ENCODE measurements around the gene NTNG1.

Gene NTNG1

DNA sequence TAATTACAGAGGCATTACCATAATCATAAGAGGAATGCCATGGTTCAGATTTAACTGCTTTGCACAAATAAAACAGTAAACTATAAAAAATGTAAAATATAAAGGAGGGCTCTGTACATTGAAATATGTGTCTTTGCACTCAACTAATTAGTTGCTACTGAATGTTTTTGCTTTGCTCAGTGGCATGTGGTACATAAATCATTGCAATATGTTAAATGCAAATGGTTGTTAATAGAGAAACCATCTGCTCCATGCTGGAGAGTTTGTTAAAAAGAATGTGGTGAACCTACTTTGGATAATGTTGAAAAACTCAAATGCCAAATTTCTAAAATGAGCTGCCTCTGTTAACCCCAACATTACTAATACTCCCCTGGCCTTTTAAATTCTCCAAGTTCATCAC, 201.5 kb downstream of the NTNG1 start:
- no peak for DNase-seq (ENCODE audit: low read depth)

DNA sequence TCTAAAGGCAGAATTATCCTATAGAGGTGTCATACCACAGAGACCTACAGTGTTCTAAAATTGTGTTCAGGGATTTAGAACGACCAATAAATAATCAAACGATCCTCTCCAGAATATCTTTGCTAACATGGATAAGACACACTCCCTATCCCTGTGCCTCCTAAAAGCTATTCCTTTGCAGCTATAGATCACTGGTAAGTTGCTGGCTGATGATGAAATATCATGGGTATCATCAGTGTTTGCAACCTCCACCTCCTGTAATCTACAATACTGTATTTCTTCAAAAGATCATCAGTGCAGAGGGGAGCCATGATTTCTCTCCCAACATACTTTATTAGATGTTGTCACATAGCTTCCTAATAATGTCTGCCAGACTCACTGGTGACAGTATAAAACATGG, 201.9 kb downstream of the NTNG1 start:
- no peak for DNase-seq (ENCODE audit: low read depth)

DNA sequence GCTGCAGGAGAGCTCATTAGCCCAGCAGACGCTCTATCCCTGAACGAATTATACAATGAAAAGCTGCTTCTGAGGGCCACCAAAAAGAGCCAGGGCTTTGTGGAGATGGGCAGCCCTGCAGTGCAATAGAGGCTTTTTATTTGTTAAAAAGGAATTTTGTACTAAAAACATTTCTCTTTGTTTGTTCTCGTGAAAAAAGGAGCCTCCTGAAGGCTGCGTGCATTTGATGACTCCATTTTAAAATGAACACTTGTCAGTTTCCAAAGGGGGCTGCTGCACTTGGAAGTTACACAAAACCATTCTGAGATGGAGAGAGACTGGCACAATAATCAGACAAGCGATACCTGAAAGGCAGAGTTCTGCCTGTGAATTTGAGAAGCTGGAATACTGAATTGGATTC, 202.8 kb downstream of the NTNG1 start:
- DNase-seq (ENCODE audit: low read depth): no peak

DNA sequence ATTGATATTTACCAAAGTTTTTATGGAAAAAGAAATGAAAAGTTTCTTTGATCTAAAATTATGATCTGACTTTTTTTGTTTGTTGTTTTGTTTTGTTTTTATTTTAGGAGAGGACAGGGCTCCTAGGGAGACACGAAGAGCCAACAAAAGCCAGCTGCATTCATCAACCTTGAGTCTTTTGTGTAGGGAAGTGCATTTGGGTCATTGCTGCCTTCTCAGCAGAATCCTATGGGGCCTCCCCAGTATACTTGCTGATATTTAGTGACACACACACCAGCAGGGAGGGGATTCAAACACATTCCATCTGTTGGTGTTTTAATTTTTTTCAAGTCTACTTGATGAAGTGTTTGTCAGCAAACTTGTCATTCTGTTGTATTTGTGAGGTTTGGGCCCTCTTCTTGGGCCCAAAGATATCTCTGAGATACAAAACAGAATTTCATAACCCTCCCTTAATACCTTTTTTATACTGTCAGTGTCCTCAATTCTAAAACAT, 203.5 kb downstream of the NTNG1 start:
- no peak for DNase-seq (ENCODE audit: low read depth)

DNA sequence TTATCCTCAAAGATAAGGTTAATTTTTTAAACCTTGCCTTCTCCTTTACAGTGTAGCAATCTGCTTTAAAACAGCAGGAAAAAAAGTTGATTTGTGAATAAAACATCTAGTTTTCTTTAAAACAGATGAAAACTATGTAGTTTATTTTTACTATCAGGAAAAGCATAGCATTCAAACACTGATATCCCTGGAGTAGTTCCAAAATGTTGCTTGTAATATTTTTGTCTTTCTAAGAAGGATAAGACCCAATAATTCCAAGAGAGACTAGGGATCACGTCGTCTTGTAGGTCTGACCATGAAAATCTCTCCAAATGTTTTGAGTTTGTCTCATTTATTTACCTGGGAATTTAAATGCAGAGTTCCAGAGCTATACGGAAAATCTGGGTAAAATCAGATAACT, 204.0 kb downstream of the NTNG1 start:
- no peak for DNase-seq (ENCODE audit: low read depth)

DNA sequence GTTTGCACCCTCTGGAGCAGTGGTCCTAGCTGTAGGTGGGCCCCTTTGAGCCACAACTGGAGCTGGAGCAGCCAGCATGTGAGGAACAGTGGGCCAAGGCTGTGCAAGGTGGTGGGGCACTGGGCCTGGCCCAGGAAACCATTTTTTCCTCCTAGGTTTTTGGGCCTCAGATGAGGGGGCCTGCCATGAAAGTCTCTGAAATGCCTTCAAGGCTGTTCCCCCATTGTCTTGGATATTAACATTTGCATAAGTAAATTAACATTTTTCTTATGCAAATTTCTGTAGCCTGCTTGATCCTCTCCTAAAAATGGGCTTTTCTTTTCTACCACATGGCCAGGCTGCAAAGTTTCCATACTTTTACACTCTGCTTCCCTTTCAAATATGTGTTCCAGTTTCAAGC, 212.0 kb downstream of the NTNG1 start:
- DNase-seq (ENCODE audit: low read depth): no peak

DNA sequence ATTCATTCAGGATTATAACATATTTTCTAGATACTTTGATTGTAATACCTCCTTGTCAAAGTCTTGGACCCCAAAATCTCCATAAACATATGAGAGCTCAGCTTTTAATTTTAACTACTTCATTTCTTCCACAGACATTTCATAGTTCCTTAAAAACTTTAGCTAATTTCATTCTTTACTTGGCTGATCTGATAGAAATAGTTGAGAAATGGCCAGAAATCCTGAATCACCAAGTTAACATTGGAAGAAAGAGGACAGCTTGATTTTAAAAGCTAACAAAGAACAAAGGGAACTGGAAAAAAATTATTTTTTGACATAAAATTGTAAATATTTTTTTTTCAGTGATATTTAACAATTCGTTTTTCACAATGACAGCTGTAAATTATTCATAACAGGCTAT, 216.5 kb downstream of the NTNG1 start:
- no peak for DNase-seq (ENCODE audit: low read depth)

DNA sequence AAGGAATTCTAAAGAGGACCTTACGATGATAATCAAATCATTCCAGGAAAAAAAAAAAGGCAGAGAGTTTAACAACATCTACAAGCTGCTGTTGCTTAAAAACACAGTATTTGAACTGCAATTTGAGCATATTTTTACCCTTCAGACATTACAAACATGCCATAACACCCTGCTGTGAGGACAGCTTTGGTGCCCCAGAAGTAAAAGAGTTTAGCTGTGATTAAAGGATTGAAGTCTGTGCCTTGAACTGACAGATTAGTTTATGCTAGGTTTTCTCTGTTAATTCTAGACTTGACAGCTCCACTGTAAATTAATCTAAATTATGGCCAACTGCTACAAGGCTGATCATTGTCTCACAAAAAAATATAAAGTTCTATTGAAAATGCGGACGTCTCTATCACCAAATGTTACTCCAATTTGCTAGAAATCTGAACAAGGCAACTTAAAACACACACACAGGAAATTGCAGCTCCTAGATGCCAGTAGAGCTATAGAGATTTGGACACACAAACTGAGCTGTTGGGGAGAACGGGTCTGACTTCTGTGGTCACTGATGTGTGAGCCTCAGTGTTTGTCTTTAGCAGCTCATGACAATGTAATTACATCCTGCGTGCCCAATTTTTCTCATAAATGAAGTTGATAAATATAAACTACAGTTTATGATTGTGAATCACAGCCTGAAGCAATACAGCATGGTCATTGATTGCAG, 217.9 kb downstream of the NTNG1 start:
- no peak for DNase-seq (ENCODE audit: low read depth)

DNA sequence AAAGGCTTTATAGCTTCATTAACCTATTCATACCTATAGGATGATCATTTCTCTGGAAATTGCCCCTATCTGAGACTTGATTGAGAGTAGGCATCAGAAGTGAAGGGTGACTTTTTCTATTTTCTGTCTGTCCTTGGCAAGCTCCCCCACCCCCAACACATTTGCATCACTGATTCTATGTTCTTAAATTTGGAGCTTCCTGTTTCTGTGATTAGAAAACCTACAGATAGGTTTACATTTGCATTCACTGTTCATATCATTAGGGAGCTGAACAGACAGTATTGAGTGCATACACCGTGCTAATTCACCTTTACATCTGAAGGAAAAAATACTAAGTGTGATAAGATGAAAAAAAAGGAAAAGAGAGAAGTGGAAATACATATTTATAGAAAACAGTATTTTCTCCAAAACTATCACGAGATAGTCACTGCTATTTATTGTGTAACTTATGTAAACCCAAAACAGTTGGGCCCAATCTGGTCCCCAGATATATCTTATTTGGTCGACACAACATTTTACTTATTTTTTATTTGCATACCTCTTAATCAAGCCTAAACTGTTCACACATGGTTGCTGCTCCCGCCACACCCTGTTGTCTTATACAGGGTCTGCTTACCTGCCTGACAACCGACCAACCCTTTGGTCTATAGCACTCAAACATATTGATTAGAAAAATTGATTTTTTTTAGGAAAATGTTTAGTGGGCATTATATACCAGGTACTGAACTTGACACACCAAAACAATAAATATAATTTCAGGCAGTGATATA, 218.8 kb downstream of the NTNG1 start:
- DNase-seq (ENCODE audit: low read depth): no peak

DNA sequence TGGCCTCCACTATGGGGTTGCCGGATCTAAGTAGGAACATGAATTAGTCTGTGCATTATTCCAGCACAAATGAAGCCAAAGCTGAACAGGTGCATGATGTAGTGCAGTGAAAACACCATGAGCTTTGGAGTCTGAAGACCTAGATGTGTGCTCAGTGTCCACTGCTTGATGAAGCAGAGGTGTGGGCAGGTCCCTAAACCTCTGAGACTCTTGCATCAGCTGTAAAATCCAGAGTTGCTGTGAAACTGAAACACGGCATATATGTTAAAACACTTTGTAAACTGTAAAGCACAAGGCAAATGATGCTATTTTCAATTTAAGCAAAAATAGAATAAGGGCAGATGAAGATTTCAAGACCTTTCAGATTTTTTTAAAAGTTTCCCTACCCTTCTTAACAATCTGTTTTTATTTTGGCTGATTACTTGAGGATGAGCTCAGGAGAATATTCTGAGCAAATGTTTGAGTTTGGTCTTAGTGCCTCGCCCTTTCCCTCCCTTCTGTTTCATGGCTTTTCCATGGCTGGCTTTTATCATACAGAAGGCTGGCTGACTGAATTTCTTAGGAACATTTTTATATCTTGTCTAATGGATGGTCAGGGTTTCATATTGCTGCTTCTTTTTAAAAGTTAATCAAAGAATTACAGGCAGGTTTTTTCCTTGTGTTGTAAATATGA, 221.8 kb downstream of the NTNG1 start:
- no peak for DNase-seq (ENCODE audit: low read depth)

DNA sequence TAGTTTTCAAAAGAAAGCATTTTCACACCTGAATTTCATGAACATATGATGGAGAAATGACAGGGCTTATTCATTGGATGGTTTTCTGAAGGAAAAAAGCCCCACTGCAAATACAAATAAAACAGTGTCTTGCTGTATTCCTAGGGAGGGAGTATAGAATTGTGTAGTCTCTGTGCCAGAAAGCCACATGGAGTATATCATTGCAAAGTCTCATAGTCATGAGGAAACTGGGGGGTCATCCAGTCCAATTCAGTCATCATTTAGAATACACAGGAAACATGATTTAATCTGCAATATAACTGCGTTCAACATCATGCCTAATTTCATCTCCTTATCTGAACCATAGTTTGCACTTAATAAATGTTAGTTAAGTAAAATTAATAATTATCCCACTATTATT, 222.3 kb downstream of the NTNG1 start:
- no peak for DNase-seq (ENCODE audit: low read depth)

DNA sequence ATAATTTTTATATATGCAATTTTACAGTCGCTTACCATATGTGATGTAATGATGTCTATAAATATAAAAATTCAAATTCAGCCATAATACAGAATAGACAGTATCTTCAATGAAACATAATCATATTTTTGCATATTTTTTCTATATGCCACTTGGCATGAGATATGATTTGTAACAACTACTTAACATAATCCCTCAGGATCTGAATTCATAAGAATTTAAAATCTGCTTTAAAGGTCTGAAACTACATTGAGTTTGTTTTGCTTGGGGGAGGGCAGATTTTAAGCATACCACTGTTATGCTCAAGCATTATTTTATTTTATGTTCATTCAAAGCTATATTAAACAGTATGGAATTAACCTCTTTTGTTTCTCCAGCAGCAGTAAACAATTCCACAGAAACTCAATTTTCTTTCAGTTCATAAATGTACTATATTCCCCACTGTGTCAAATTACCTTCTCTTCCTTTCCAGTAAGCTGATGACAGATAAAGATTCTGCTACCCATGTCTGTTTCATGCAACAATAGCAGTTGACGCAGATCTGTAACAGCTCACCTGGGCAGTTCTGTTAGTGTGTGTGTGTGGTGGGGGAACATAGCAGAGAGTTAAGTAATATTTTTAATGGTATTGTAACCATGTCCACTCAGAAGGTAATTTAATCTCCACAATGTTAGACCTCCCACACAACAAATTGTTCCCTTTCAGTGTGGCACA, 224.8 kb downstream of the NTNG1 start:
- no peak for DNase-seq (ENCODE audit: low read depth)

DNA sequence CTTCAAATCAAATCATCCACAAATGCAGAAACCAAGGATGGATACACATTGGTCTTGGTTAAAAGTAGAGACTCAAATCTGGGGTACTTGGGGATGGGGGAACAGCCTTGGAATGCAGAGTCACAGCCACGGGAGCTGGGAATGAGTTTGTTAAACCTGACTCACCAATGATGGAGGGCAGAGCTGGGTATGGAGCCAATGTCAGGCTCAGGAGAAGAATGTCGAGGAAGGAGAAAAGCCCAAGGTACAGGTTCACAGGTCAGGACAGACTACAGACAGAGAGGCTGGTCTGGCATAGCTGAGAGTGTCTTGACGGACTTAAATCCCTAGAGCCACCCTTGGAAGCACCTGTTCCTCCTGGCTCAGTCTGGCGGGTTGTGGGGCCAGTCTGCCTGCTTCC, 237.6 kb downstream of the NTNG1 start:
- no peak for DNase-seq (ENCODE audit: low read depth)

DNA sequence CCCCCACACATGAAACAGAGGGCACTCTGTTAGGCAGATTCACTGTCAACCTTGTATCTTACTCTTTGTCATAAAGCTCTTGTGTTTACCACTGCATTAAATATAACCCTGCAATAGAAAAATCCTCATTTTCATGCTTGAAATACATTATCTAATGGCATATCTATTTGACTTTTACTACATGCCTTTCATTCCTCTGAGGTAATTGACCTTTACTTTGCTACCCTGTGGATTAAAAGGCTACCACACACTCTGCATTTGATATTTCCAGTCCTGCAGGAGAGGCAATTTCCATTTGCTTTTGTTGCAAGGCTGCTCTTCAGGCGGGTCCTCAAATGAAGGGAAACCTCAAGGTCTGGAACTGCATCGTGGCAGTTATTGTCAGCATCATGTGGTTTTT, 238.0 kb downstream of the NTNG1 start:
- DNase-seq (ENCODE audit: low read depth): no peak

DNA sequence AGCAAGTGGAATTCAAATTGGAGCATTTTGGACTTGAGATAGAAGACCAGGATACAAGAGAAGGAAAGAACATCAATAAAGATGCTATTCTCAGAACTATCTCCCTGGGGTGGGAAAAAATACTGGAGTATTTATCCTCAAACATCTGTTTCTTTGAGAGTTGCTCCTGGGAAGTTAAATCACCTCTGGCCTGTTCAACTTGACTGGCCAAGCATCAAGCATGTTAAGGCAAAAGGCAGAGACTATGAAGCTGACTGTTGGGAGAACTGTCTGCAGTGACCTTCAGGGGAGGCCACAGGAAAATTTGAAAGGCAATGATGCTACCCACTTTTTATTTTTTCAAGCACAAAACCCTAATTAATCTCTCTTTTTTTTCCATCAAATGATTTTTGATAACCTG, 239.0 kb downstream of the NTNG1 start:
- DNase-seq (ENCODE audit: low read depth): no peak

DNA sequence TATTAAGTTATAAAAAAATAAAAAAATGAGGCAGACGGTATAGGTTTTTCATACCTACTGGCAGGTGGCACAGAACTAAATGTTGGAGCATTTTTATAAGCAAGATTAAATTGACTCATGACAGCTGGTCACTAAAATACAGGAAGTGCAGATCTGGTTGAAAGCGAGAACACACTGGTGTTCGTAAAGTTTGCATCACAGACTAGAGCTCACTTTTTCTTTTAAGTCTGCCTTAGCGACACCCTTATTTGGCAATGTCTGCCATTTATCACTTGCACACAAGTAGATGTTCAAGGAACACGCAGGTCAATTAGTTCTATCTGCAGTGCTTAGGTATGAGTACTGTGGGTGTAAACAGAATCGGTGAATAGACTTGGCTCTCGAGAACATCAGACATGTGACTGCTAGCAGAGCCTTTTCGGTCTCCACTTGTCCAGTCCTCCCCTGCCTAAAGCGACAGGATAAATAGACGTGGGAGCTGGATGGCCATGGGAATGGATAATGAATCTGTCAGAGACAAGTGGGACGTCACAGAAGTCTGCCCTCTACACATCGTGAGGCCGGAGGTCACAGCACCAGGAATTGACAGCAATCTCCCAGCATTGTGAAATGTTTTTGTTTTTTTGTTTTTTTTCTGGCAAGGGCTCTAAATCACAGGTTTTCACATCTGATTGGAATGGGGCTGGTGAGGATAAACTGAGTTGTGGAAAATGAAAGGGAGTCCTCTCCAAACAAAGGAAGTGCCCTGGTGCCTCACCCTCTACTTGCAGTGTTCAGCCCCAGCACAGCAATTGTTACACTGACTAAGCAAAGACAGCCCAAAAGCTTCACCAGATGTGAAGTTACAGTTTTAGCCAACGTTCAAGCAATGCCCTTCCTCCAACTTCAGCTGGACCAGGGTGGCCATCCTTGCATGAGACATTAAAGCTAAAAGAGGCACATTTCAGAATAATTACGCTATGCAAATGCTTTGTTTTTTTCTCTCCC, 248.9 kb downstream of the NTNG1 start:
- DNase-seq (ENCODE audit: low read depth): no peak

DNA sequence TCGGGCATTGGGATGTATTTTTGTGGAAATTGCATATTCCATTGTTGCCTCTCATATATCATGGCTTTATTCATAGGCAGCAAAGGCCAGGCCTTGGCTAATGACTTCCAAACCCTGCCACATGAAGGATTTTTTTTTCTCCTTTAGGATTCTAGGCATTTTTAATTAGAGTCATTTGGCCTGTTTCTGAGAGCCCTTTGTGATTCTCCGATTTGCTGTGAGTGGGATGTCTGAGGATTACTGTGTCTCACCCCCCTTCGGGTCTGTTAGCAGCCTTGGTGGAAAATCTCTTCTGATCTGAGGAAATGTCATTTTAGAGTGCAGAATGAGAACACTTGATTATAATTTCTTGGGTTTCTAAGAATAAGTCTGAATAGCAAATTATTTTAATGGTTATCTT, 253.5 kb downstream of the NTNG1 start:
- DNase-seq (ENCODE audit: low read depth): no peak

DNA sequence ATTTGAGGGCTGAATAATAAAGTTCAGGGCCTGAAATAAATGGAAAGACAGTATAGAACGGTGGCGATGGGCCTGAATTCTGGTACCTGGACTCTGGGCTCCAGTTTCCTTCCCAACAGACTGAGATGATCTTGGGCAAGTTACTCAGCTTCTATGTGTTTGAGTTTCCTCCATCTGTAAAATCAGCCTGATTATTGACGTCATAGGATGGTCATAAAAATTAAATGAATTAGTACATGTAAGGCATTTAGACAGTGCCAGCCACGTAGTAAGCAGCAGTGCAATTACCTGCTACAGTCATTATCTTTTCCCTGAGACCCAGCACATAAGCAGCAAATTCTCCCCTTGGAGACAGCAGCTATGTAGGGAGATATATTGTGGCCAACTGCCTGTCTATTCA, 260.9 kb downstream of the NTNG1 start:
- DNase-seq (ENCODE audit: low read depth): no peak

DNA sequence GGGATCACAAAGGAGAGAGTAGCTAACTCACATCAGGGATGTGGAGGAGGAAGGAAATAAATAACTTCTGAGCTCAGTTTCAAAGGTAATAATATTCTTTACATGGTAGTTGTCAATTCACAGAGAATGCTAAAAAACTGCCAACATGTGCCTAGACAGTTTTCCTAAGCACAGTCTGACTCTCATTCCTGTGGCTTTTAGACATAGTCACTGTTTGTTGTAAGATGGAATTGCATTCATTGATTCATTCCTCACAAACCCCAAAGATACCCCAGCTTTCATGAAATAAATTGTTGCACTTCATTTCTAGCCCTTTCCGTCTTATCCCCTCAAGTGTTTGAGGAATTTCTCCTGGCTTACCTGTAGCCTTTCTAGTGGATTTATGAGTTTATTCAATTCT, 263.9 kb downstream of the NTNG1 start:
- DNase-seq (ENCODE audit: low read depth): no peak

DNA sequence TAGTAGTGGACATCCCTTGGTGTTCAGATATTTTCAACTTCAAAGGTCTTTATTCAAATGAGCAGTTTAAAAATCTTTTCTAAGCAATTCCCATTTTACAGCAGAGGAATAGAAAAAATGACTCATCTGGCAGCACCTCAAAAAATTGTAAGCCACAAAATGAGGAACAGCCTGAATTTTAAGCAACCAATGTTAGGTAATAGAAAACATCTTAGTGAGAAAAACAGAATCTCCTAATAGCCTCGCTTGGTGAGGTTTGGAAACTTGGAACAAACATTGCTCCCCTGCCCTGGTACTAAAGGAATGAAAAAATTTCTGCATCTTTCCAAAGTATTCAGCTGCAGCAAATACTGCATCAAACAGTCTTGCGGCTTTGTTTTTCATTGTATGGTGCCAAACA, 264.4 kb downstream of the NTNG1 start:
- DNase-seq (ENCODE audit: low read depth): no peak

DNA sequence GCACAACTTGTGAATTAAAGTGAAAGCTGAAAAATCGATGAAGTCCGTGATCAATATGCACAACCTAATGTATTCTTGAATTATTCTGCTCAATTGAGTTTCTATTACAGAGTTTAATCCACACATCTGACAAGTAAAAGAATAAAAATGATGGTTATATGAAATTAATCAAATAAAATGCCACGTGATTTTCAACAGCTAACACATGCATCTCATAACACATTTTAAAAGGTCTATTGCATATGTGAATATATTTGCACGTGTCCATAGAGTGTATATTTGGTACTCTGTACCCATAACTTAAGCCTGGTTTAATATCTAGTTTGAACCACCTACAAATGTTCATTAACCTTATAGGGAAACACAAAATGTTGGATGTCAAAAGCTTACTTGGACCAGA, 266.2 kb downstream of the NTNG1 start:
- no peak for DNase-seq (ENCODE audit: low read depth)

Measured in activated T-cell treated with anti-CD3 and anti-CD28 coated beads for 48 hours (primary cell).